NB4 (cell line): ENCODE results near the gene SPHK1.

ENCODE experiments used
- DNase-seq: peaks from one replicate; pipeline ENCODE4 v3.0.0; 2010; ENCODE audit warnings: low read depth
- H3K4me3 ChIP-seq: one replicate; pipeline ENCODE4 v1.5.1; 2011; ENCODE audit warnings: mild to moderate bottlenecking, low read depth, low read length, moderate library complexity
- MAX ChIP-seq: IDR thresholded peaks from 2 replicates; pipeline ENCODE4 v1.6.1; 2011; ENCODE audit warnings: low read depth, low read length
- MYC ChIP-seq: IDR thresholded peaks from 2 replicates; pipeline ENCODE4 v1.6.1; 2011; ENCODE audit warnings: low read depth, low read length
- POLR2A ChIP-seq: IDR thresholded peaks from 2 replicates; pipeline ENCODE4 v1.6.1; 2011; ENCODE audit warnings: mild to moderate bottlenecking; ENCODE audit not compliant: insufficient read length; ENCODE audit errors: extremely low read depth
- TF ChIP-seq, protein P1 (sequence below): IDR thresholded peaks from one replicate; pipeline ENCODE4 v1.5.1; 2012; ENCODE audit warnings: low read depth, low read length

SPHK1 gene

DNA sequence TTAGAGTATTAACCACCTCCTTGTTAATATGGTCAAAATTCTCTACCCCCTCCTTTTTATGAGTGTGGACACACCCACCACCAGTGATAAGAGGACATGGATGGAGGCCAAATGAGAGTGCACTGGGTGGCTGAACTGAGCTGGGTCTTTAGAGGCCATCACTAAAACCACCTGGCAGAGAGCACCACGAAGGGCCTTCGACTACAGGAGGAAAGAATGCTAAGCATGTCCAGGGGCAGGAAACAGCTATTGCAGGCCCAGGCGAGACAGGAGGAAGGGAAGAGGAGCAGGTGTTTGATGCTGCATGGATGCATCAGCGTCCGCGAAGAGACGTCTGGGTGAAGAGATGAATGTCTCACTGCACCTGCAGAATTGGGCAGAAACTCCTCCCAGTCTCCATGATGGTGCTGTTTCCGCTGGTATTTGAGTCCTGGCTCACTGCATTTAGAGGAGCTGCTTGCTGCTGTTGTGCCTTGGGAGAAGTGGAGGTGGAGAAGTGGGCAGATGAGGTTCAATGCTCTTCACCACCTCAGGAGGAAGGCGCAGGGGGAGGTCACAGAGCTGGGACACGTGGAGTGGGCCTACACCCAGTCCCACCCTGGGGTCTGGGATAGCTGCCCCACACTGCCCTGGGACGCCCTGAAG, 33.2 kb downstream of the SPHK1 start:
- no peak for DNase-seq
- H3K4me3 ChIP-seq: no peak overlapping the region
- TF ChIP-seq MYC (no peak), MAX (no peak), POLR2A (no peak)
- TF ChIP-seq, protein P1, sequence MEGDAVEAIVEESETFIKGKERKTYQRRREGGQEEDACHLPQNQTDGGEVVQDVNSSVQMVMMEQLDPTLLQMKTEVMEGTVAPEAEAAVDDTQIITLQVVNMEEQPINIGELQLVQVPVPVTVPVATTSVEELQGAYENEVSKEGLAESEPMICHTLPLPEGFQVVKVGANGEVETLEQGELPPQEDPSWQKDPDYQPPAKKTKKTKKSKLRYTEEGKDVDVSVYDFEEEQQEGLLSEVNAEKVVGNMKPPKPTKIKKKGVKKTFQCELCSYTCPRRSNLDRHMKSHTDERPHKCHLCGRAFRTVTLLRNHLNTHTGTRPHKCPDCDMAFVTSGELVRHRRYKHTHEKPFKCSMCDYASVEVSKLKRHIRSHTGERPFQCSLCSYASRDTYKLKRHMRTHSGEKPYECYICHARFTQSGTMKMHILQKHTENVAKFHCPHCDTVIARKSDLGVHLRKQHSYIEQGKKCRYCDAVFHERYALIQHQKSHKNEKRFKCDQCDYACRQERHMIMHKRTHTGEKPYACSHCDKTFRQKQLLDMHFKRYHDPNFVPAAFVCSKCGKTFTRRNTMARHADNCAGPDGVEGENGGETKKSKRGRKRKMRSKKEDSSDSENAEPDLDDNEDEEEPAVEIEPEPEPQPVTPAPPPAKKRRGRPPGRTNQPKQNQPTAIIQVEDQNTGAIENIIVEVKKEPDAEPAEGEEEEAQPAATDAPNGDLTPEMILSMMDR: no peak

DNA sequence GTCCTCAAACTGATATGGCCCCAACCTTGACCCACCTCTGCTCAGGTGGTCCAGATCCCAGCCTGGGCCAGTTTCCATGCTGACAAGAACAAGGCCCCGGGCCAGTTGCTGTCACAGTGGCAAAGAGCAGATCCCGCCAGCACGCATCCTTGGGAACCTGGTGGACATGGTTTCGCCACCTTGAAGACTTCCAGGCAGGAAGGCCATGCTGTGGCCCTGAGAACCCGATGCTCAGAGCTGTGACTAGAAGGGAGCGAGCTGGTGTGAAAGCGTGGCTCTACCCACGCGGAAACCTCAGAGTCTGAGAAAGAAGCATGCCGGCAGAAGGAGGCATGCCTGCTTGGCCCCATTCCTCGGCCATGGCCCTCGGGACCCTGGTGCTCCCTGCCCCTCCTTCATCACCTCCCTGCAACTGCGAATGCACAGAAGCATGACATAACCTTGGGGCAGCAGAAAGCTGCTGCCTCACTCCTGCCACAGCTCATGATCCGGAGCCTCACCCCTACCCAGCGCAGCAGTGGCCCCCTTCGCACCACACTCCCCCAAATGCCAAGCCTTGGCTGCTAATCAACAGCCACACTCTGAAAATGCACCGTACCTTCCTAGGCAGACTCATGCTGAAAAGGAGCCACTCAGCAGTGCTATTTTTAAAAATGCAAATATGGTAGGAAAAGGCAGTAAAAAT, 35.3 kb downstream of the SPHK1 start:
- no peak overlapping the region for H3K4me3 ChIP-seq
- TF ChIP-seq MAX (no peak), MYC (no peak), POLR2A (no peak)
- TF ChIP-seq, protein P1: no peak
- DNase-seq: no peak

- TF ChIP-seq MAX (no peak), MYC (no peak), POLR2A (no peak)
- TF ChIP-seq, protein P1: no peak
- DNase-seq: no peak
- H3K4me3 ChIP-seq: no peak overlapping the region
These were observed 36.1 kb downstream of the SPHK1 start for GRCh38 chr17:76420356-76421043.

DNA sequence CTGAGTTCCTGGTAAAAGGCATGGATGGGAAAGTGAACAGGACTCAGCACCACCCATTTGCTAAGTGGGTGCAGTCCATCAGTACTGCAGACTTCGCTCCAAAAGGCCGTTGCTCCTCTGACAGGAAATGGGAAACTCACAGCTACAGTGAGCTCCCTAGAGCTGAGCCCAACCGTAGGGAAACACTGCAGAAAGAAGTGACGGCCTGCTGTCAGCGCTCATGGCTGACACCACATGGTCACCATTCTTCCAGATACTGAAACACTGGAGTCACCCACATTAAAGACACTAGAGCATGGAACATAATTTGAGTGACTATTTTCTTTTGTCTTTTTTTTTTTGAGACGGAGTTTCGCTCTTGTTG, 36.6 kb downstream of the SPHK1 start:
- H3K4me3 ChIP-seq: no peak overlapping the region
- no peak for TF ChIP-seq POLR2A
- no peak for TF ChIP-seq MYC
- TF ChIP-seq MAX: no peak
- TF ChIP-seq, protein P1: no peak
- no peak for DNase-seq

GRCh38 chr17:76422406-76422805, 38.0 kb downstream of the SPHK1 start:
- H3K4me3 ChIP-seq: no peak overlapping the region
- DNase-seq: no peak
- no peak for TF ChIP-seq POLR2A
- no peak for TF ChIP-seq MYC
- TF ChIP-seq MAX: no peak
- TF ChIP-seq, protein P1: no peak
